ENCODE measurements around the gene KAZALD1.

Gene KAZALD1

GRCh38 chr10:101097881-101098280 is 36.1 kb downstream of the KAZALD1 start:
- no peak for DNase-seq

- no peak for DNase-seq
These were observed 38.1 kb downstream of the KAZALD1 start for GRCh38 chr10:101099901-101100300.

GRCh38 chr10:101101372-101101881 is 39.6 kb downstream of the KAZALD1 start:
- DNase-seq = no peak

- DNase-seq = no peak
These were observed 41.6 kb downstream of the KAZALD1 start for GRCh38 chr10:101103430-101103829.

- no peak for DNase-seq
These were observed 44.6 kb downstream of the KAZALD1 start for GRCh38 chr10:101106351-101106750.

- DNase-seq = no peak
These were observed 46.0 kb downstream of the KAZALD1 start for GRCh38 chr10:101107771-101108170.

- no peak for DNase-seq
These were observed 49.2 kb downstream of the KAZALD1 start for GRCh38 chr10:101110856-101111523.

- no peak for DNase-seq
These were observed 49.8 kb downstream of the KAZALD1 start for GRCh38 chr10:101111547-101111946.

GRCh38 chr10:101112799-101113594 is 51.2 kb downstream of the KAZALD1 start:
- DNase-seq = no peak

GRCh38 chr10:101113890-101114403 is 52.2 kb downstream of the KAZALD1 start:
- DNase-seq = no peak

GRCh38 chr10:101114646-101115045 is 52.9 kb downstream of the KAZALD1 start:
- DNase-seq = peak in 1 of 2 experiments; percentile 19
